ENCODE results near the gene PLA2R1. TPM values are rescaled to one million over a fixed set of nuclear protein-coding genes. Genes with fewer than 3 reads are reported as not detected.
"Not testable (repeated sequence)": the region's sequence is repeated elsewhere in the genome, so short reads cannot be mapped to it uniquely, and the experiment has no call there.

The PLA2R1 gene
- total RNA-seq, 4 donors from 2014 or later = 11.6 to 49.2 (median 30.5) TPM

- DNase-seq = no peak
- Histone ChIP-seq H3K4me1 (no peaks in the 10 kb centered on the region), H3K4me3 (no peak overlapping the region), H3K27ac (no peak overlapping the region), H3K9me3 (no peaks in the 10 kb centered on the region), H3K36me3 (peaks cover 0 to 35% (median 0%) of the 10 kb centered on the region in 3 donors), H3K27me3 (no peaks in the 10 kb centered on the region)
- TF ChIP-seq POLR2A (IDR thresholded peaks at IDR 0.05) = no peak
- TF ChIP-seq CTCF (IDR thresholded peaks at IDR 0.05) = no peak
These were observed 23.1 kb downstream of the PLA2R1 start for GRCh38 chr2:160039166-160039903.

GRCh38 chr2:160038662-160039061 lies 23.8 kb downstream of the PLA2R1 start:
- H3K36me3 ChIP-seq = peaks cover 0 to 31% (median 0%) of the 10 kb centered on the region in 3 donors
- not testable (repeated sequence) for H3K27me3 ChIP-seq, H3K4me1 ChIP-seq, H3K9me3 ChIP-seq, DNase-seq, H3K27ac ChIP-seq, H3K4me3 ChIP-seq

- TF ChIP-seq POLR2A (IDR thresholded peaks at IDR 0.05) (no peak), CTCF (IDR thresholded peaks at IDR 0.05) (no peak)
These were observed 25.7 kb downstream of the PLA2R1 start for GRCh38 chr2:160036736-160037135.

GRCh38 chr2:160035125-160035524 lies 27.3 kb downstream of the PLA2R1 start:
- Histone ChIP-seq H3K9me3 (no peaks in the 10 kb centered on the region), H3K27ac (no peak overlapping the region), H3K4me1 (no peaks in the 10 kb centered on the region), H3K36me3 (peaks cover 0 to 20% (median 0%) of the 10 kb centered on the region in 3 donors), H3K4me3 (no peak overlapping the region), H3K27me3 (no peaks in the 10 kb centered on the region)
- DNase-seq = no peak
- TF ChIP-seq CTCF (IDR thresholded peaks at IDR 0.05) = no peak
- TF ChIP-seq POLR2A (IDR thresholded peaks at IDR 0.05) = no peak

More at GRCh38 chr2:160036736-160037135, 25.7 kb downstream of the PLA2R1 start:
- no peak for DNase-seq
- Histone ChIP-seq H3K4me3 (no peak overlapping the region), H3K9me3 (no peaks in the 10 kb centered on the region), H3K27ac (no peak overlapping the region), H3K36me3 (peaks cover 0 to 24% (median 0%) of the 10 kb centered on the region in 3 donors), H3K27me3 (no peaks in the 10 kb centered on the region), H3K4me1 (no peaks in the 10 kb centered on the region)

- Histone ChIP-seq H3K36me3 (peaks cover 0 to 15% (median 0%) of the 10 kb centered on the region in 3 donors), H3K4me3 (no peak overlapping the region), H3K4me1 (no peaks in the 10 kb centered on the region), H3K27me3 (no peaks in the 10 kb centered on the region), H3K27ac (no peak overlapping the region), H3K9me3 (no peaks in the 10 kb centered on the region)
- no peak for TF ChIP-seq CTCF (IDR thresholded peaks at IDR 0.05)
- TF ChIP-seq POLR2A (IDR thresholded peaks at IDR 0.05) = no peak
- DNase-seq = no peak
These were observed 28.0 kb downstream of the PLA2R1 start for GRCh38 chr2:160034396-160034795.

- no peak overlapping the region for H3K27ac ChIP-seq
- no peaks in the 10 kb centered on the region for H3K9me3 ChIP-seq
- no peak overlapping the region for H3K4me3 ChIP-seq
- H3K36me3 ChIP-seq = peaks cover 0 to 11% (median 0%) of the 10 kb centered on the region in 3 donors
- no peak for DNase-seq
- H3K27me3 ChIP-seq = no peaks in the 10 kb centered on the region
- no peak for TF ChIP-seq CTCF (IDR thresholded peaks at IDR 0.05)
- TF ChIP-seq POLR2A (IDR thresholded peaks at IDR 0.05) = no peak
- H3K4me1 ChIP-seq = no peaks in the 10 kb centered on the region
These were observed 28.6 kb downstream of the PLA2R1 start for GRCh38 chr2:160033732-160034392.
